ENCODE measurements around the gene APLP1. TPM values are rescaled to one million over a fixed set of nuclear protein-coding genes. Genes with fewer than 3 reads are reported as not detected.

The APLP1 gene
- total RNA-seq = 12.8 and 17.3 TPM in 2 replicates

DNA sequence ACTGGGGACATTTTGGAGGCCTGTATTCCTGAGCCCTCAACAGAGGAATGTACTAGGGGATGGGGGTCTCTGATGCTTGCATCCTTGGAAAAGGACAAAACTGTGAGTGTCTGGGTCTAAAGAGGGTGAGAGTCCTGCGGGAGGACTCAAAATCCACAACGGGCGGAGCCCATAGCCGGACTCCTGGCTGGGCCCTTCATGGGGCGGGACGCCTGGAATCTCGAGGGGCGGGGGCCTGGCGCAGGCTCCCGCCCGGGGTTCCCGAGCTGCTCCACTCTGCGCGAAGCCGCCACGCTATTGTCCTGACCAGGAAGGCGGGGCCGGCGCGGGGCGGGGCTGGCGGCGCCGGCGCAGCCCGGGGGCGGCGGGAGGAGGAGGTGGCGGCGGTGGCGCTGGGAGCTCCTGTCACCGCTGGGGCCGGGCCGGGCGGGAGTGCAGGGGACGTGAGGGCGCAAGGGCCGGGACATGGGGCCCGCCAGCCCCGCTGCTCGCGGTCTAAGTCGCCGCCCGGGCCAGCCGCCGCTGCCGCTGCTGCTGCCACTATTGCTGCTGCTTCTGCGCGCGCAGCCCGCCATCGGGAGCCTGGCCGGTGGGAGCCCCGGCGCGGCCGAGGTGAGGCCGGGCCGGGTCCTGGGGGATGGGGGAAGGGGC, at the start of gene APLP1:
TSS of gene APLP1 (plus strand) at position 403 of the 651 bp plus-strand sequence. CDS start at position 466, 63 bp downstream.

DNA sequence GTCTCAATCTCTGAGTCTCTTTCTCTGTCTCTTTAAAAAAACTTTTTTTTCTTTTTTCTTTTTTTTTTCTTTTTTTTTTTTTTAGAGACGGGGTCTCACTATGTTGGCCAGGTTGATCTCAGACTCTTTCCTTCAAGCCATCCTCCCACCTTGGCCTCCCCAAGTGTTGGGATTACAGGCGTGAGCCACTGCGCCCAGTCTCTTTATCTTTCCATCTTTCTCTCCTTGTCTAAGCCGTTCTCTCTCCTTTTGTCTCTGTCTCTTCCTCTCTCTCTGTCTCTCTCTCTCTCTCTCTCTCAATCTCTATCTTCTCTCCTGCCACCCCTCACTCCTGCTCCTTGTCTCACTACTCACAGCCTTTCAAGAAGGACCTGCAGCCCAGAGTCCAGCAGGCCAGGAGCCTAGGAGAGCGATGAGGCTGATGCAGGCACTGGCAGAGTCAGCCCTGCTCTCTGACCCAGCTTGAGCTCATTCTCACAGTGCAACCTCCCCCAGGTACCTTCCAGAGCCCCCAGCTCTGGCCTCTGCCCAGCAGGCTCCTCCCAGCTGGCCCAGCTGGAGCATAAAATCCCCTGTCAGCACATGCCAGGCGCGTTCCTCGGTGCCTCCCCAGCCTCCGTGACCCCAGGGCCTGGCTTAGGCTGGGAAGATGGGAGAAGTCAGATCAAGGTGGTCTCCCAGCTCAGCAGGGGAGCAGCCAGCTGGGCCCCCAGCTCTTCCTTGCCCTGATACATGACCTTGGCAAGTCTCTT, 16.2 kb upstream of the APLP1 start, which contains the start of gene NPHS1:
TSS of gene NPHS1 (minus strand) at position 476 of the 752 bp plus-strand sequence. CDS start 667 bp downstream, outside the sequence.

DNA sequence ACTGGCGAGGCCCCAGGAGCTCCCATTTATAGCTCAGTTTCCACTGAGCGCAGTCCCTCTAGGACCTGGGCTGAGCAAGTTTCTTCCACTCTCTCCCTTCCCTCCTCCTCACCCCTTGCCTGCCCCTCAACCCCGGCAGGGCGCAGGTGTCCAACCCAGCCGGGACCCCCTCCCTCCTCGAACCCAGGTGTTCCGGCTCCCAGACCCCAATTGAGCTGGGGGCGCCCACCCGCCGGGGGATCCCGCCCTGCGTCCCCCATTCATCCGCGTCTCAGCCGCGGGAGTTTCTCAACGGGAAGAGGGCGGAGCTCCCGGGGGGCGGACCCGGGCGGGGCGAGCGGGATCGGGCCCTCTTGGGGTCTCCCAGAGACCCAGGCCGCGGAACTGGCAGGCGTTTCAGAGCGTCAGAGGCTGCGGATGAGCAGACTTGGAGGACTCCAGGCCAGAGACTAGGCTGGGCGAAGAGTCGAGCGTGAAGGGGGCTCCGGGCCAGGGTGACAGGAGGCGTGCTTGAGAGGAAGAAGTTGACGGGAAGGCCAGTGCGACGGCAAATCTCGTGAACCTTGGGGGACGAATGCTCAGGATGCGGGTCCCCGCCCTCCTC, 11.7 kb upstream of the APLP1 start, which contains the start of gene KIRREL2:
TSS of gene KIRREL2 (plus strand) at position 366 of the 604 bp plus-strand sequence. CDS start at position 575, 209 bp downstream.

DNA sequence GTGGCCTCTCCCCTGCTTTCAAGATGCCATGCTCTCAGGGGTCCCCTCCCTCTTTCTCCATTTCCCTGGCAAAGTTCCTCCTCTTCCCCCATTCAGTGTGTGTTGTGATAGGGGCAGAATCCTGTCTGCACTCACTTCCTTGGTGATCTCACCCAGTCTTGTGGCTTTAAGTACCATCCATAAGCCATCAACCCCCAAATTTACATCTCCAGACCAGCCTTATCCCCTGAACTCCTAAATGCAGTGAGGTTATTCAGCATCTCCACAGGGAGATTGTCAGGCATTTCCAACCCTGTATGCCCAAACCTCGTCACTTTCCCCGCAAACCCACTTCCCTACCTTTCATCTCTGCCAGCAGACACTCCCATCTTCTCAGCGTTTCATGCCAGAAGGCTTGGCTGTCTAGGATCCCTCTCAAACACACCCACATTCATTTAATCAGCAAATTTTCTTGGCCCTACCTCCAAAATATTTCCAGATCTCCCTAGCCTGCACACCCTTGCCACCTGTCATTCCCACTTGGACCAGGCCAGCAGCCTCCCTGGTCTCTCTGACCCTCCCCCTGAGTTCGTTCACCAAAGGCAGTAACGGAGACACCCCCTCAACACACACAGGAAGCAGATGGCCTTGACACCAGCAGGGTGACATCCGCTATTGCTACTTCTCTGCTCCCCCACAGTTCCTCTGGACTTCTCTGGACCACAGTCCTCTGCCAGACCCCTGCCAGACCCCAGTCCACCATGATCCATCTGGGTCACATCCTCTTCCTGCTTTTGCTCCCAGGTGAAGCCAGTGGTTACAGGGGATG, 33.7 kb downstream of the APLP1 start, which contains the start of gene HCST:
TSS of gene HCST (plus strand) at position 676 of the 808 bp plus-strand sequence. CDS start at position 741, 65 bp downstream.

DNA sequence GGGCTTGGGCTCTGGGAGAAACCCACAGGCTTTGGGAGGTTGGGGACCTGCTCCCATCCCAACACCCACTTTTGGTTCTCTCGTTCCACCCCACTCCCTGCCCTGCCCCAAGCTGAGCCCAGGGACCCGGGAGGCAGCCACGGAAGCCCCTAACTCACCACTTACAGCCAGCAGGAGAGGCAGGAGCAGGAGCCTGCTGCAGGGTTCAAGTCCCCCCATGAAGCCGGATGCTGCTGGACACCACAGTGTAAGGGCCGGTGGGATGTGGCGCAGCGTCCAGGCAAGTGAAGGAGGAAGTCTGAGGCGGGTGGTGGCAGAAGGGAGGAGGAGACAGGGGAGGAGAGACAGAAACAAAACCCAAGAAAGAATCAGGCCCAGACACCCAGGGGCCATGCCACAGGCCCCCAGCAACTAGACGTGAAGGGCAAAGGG, 39.7 kb downstream of the APLP1 start, which contains the start of gene TYROBP:
TSS of gene TYROBP (minus strand) at position 286 of the 432 bp plus-strand sequence. CDS start at position 219, 67 bp downstream.

Other genes starting within 250 kb of the APLP1 start
- 93.3 and 101 TPM in 2 replicates for gene RBM42, start 239.5 kb upstream of the APLP1 start, total RNA-seq
- gene ETV2, start 226.8 kb upstream of the APLP1 start, total RNA-seq = 0.78 TPM in 1 of 2 replicates, not detected in the other
- gene COX6B1, start 220.3 kb upstream of the APLP1 start, total RNA-seq = 500 and 902 TPM in 2 replicates
- gene UPK1A, start 202.1 kb upstream of the APLP1 start, total RNA-seq = not detected in 2 replicates
- not detected in 2 replicates for gene ZBTB32, start 164.0 kb upstream of the APLP1 start, total RNA-seq
- 8.0 and 14.4 TPM in 2 replicates for gene KMT2B, start 150.6 kb upstream of the APLP1 start, total RNA-seq
- 6.9 and 15.9 TPM in 2 replicates for gene IGFLR1, start 126.1 kb upstream of the APLP1 start, total RNA-seq
- gene U2AF1L4, start 123.2 kb upstream of the APLP1 start, total RNA-seq = 6.9 and 9.3 TPM in 2 replicates
- gene PSENEN, start 122.9 kb upstream of the APLP1 start, total RNA-seq = 43.2 TPM in 2 replicates
- gene LIN37, start 120.0 kb upstream of the APLP1 start, total RNA-seq = 15.9 and 20.7 TPM in 2 replicates
- 11.1 and 66.8 TPM in 2 replicates for gene HSPB6, start 111.5 kb upstream of the APLP1 start, total RNA-seq
- gene PROSER3, start 110.4 kb upstream of the APLP1 start, total RNA-seq = 12.4 and 18.0 TPM in 2 replicates
- 2.2 and 3.2 TPM in 2 replicates for gene ARHGAP33, start 93.0 kb upstream of the APLP1 start, total RNA-seq
- gene PRODH2, start 55.7 kb upstream of the APLP1 start, total RNA-seq = not detected in 2 replicates
- gene NPHS1, start 16.1 kb upstream of the APLP1 start, total RNA-seq = not detected in 2 replicates
- gene KIRREL2, start 11.7 kb upstream of the APLP1 start, total RNA-seq = 0.13 TPM in 1 of 2 replicates, not detected in the other
- 2.6 and 3.7 TPM in 2 replicates for gene NFKBID, start 32.0 kb downstream of the APLP1 start, total RNA-seq
- gene HCST, start 34.0 kb downstream of the APLP1 start, total RNA-seq = not detected in 2 replicates
- gene TYROBP, start 39.7 kb downstream of the APLP1 start, total RNA-seq = not detected in 2 replicates
- 8.5 and 13.9 TPM in 2 replicates for gene LRFN3, start 67.8 kb downstream of the APLP1 start, total RNA-seq
- 35.6 and 42.5 TPM in 2 replicates for gene SDHAF1, start 126.6 kb downstream of the APLP1 start, total RNA-seq
- 0.08 and 1.2 TPM in 2 replicates for gene SYNE4, start 140.2 kb downstream of the APLP1 start, total RNA-seq
- gene ALKBH6, start 145.6 kb downstream of the APLP1 start, total RNA-seq = 38.8 and 39.5 TPM in 2 replicates
- 14.1 and 36.4 TPM in 2 replicates for gene CLIP3, start 164.3 kb downstream of the APLP1 start, total RNA-seq
- gene THAP8, start 185.7 kb downstream of the APLP1 start, total RNA-seq = 5.3 and 7.9 TPM in 2 replicates
- gene WDR62, start 186.3 kb downstream of the APLP1 start, total RNA-seq = 1.0 and 5.0 TPM in 2 replicates
- gene OVOL3, start 242.6 kb downstream of the APLP1 start, total RNA-seq = not detected in 2 replicates
- 20.4 and 69.3 TPM in 2 replicates for gene POLR2I, start 246.3 kb downstream of the APLP1 start, total RNA-seq
- 137 and 315 TPM in 2 replicates for gene TBCB, start 246.9 kb downstream of the APLP1 start, total RNA-seq